ENCODE results near the gene CDS2. TPM values are rescaled to one million over a fixed set of nuclear protein-coding genes. Genes with fewer than 3 reads are reported as not detected.
A peak's percentile ranks its signal among the peaks of the same experiment; 100 is the strongest.

The CDS2 gene
- total and polyA plus RNA-seq, 2 of the 13 experiments (the other 11 are each of a cell fraction or from before 2014, with no cell fraction given) = 81.3 to 153 TPM

GRCh38 chr20:5153612-5154542, 27.1 kb downstream of the CDS2 start (continued):
- no peak for TF ChIP-seq HMG20B (CRISPR knock-in tag; conservative IDR thresholded peaks at IDR 0.05)
- TF ChIP-seq ARNTL (CRISPR knock-in tag; IDR thresholded peaks at IDR 0.05) = 0 out of 2 replicates have a peak, but pooled peaks have one; percentile 46
- no peak for TF ChIP-seq TFDP1 (CRISPR knock-in tag; IDR thresholded peaks at IDR 0.05; ENCODE audit: borderline replicate concordance)
- TF ChIP-seq ZNF580 (CRISPR knock-in tag; IDR thresholded peaks at IDR 0.05; ENCODE audit: borderline replicate concordance, low read depth) = peak; percentile 2; the same call in 1 of the 2 replicates
- TF ChIP-seq MAFF (IDR thresholded peaks at IDR 0.05; ENCODE audit: low read depth, low read length) = peak; percentile 65
- TF ChIP-seq ZBTB44 (CRISPR knock-in tag; IDR thresholded peaks at IDR 0.05) = no peak
- TF ChIP-seq RAD21 (CRISPR knock-in tag; IDR thresholded peaks at IDR 0.05) = peak; percentile 12; the same call in 1 of the 2 replicates
- TF ChIP-seq KMT2A (CRISPR knock-in tag; IDR thresholded peaks at IDR 0.05) = peak; percentile 22; the same call in 1 of the 2 replicates
- TF ChIP-seq PAWR (CRISPR knock-in tag; IDR thresholded peaks at IDR 0.05; ENCODE audit: borderline replicate concordance) = no peak
- TF ChIP-seq ZBTB38 (CRISPR knock-in tag; IDR thresholded peaks at IDR 0.05) = peak; percentile 31; the same call in 1 of the 2 replicates

Measured in HepG2 (cell line).